Right lobe of liver (tissue), 6 donors: ENCODE results near the gene MIGA1. TPM values are rescaled to one million over a fixed set of nuclear protein-coding genes. Genes with fewer than 3 reads are reported as not detected.

Experiments
- ATAC-seq, 4 donors: fragments of 200-7000 bp; cut with Tn5 transposase; one replicate each; pipeline ENCODE4 v1.9.1; 2020; ENCODE audit warnings: mild to moderate bottlenecking in 4 of 4, moderate library complexity in 4 of 4
- DNase-seq, 3 donors: peaks; one replicate each; pipeline ENCODE4 v3.0.0-alpha.2; 2020
- H3K27ac ChIP-seq, 3 donors: fragments of 200-600 bp; one replicate each; pipeline ENCODE4 v1.8.0; 2022
- H3K27me3 ChIP-seq, 2 donors: fragments of 200-600 bp; one replicate each; pipeline ENCODE4 v1.8.0; 2022
- H3K36me3 ChIP-seq, 4 donors: fragments of 200-600 bp; sonication (generic) in 1 of 4; one replicate each; pipeline versions ENCODE4 v1.5.1 to v1.8.0; 2017 to 2022; ENCODE audit warnings: control low read depth in 1 of 4
- H3K4me1 ChIP-seq, 4 donors: fragments of 200-600 bp; sonication (generic) in 1 of 4; one replicate each; pipeline versions ENCODE4 v1.5.1 to v1.8.0; 2017 to 2022; ENCODE audit warnings: control low read depth in 1 of 4
- H3K4me3 ChIP-seq, 3 donors: fragments of 200-600 bp; one replicate each; pipeline ENCODE4 v1.8.0; 2022
- H3K9me3 ChIP-seq, 4 donors: fragments of 200-600 bp; sonication (generic) in 1 of 4; one replicate each; pipeline versions ENCODE4 v1.5.1 to v1.8.0; 2017 to 2022; ENCODE audit warnings: control low read depth in 1 of 4
- POLR2A ChIP-seq: fragments of 450-650 bp; IDR thresholded peaks from one replicate; pipeline ENCODE4 v1.6.1; 2017; ENCODE audit warnings: antibody characterized with exemption, mild to moderate bottlenecking
- WGBS: methylation state at CpG from one replicate; pipeline ENCODE4 v1.1.6; 2018; ENCODE audit warnings: low coverage, low lambda C conversion rate; ENCODE audit not compliant: insufficient coverage; ENCODE audit errors: missing lambda C conversion rate; 5-methylcytosine and 5-hydroxymethylcytosine counted together
- intact Hi-C, 2 donors: fragments of 100-400 bp; cut with DNase I; formaldehyde crosslinking; loops; one replicate each; pipeline versions ENCODE4 v1.11.2 to v1.14.1; 2022
- total RNA-seq, 6 experiments: library from RNA; depleted of rRNA in 2 of 6; stranded (reverse); fragments of >200 nt in 2 of 6; fragmentation: NEBNext Ultra II Directional in 3 of 6; extraction: Animal tissue kit (Norgen Biotek cat#: 25700) in 3 of 6; gene quantifications; one replicate each; pipeline versions ENCODE4 v1.1.0 to v1.2.4, GENCODE V29; 2016 to 2023
- TF ChIP-seq, protein P1 (sequence below), 4 donors: fragments of 200-600 bp in 3 of 4; fragments of 450-650 bp in 1 of 4; IDR thresholded peaks; one replicate each; pipeline versions ENCODE4 v1.5.1 to v1.8.0; 2016 to 2022; ENCODE audit warnings: antibody characterized with exemption in 4 of 4, mild to moderate bottlenecking in 2 of 4
- donor health status: DM: no; HTN: yes; CAD: no.
- donor health status: DM: no; HTN: no; CAD: no.
- donor health status: DM: no; HTN: no; CAD: no.
- donor health status: DM: no; HTN: yes; CAD: no.
- donor health status: DM: no; HTN: yes; CAD: no.

The MIGA1 gene
- total RNA-seq, 6 experiments from 2014 or later = 7.7 to 12.2 (median 8.8) TPM

DNA sequence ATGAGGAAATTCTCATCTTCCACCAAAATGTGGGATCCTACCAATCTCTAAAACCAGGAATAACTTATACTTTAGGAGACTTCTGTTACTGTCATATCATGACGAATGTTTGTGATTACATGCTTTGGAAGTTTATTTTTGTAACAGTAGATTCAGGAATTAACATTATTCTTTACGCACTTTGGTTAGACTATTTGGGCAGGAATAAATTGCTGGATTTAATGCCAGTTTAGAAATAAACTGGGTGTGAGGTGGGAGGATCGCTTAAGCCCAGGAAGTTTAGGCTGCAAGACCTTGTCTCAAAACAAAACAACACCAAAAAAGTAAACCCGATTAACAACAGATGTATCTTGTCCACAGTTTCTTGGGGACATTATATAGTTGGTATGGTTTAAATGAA lies 52.1 kb downstream of the MIGA1 start:
- Histone ChIP-seq H3K36me3 (peaks cover 0 to 4% (median 0%) of the 10 kb centered on the region in 4 donors), H3K4me3 (no peak overlapping the region), H3K27me3 (no peaks in the 10 kb centered on the region), H3K4me1 (peaks cover 0 to 9% (median 0%) of the 10 kb centered on the region in 4 donors), H3K27ac (no peak overlapping the region), H3K9me3 (no peaks in the 10 kb centered on the region)
- WGBS = 87% methylated on average over 4 of the region's 4 CpGs
- intact Hi-C loops = loop anchor here in 1 of 2 donors (10.0 kb wide), 1 partner anchor 53 kb away; the partner anchor contains the start of gene NEXN
- no peak for TF ChIP-seq POLR2A
- TF ChIP-seq, protein P1, sequence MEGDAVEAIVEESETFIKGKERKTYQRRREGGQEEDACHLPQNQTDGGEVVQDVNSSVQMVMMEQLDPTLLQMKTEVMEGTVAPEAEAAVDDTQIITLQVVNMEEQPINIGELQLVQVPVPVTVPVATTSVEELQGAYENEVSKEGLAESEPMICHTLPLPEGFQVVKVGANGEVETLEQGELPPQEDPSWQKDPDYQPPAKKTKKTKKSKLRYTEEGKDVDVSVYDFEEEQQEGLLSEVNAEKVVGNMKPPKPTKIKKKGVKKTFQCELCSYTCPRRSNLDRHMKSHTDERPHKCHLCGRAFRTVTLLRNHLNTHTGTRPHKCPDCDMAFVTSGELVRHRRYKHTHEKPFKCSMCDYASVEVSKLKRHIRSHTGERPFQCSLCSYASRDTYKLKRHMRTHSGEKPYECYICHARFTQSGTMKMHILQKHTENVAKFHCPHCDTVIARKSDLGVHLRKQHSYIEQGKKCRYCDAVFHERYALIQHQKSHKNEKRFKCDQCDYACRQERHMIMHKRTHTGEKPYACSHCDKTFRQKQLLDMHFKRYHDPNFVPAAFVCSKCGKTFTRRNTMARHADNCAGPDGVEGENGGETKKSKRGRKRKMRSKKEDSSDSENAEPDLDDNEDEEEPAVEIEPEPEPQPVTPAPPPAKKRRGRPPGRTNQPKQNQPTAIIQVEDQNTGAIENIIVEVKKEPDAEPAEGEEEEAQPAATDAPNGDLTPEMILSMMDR (IDR thresholded peaks at IDR 0.05) = no peak
- ATAC-seq (no peak), DNase-seq (no peak)

DNA sequence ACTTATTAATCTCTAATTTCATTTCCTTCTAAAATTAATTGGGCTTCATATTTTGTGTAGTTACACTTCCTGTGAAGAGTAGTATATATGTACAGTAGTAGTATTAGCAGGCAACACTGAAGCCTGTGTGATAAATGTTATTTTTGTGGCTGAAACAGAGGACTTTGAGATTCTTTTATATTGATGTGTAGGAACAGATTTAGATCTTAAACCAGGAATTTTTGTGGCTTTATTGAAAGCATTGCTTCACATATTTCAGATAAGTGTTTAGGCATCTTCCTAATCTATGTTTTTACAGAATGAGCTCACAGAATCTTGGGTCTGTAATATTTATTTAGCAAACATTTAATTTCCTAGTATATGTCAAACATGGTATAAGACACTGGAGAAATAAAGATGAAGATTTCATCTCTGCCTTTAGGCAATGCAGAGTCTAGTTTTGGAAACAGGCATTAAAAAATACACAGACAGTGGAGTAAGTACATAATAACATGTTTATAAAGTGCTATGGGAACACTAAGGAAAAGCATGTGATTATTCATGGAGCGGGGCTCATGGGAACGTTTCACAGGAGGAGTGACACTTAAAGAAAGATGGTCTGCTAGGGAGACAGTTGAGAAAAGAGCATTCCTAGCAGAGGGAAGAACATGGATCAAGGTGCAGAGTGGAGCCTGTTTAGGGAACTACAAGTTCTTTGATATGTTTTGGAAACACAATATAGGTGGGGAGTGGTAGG lies 52.7 kb downstream of the MIGA1 start:
- TF ChIP-seq, protein P1 (IDR thresholded peaks at IDR 0.05) = no peak
- no peak for TF ChIP-seq POLR2A
- Histone ChIP-seq H3K4me3 (no peak overlapping the region), H3K9me3 (no peaks in the 10 kb centered on the region), H3K27me3 (no peaks in the 10 kb centered on the region), H3K27ac (no peak overlapping the region), H3K4me1 (peaks cover 0 to 9% (median 0%) of the 10 kb centered on the region in 4 donors), H3K36me3 (peaks cover 0 to 4% (median 0%) of the 10 kb centered on the region in 4 donors)
- 62% methylated on average over 2 of the region's 2 CpGs for WGBS
- intact Hi-C loops = loop anchor here in 1 of 2 donors (10.0 kb wide), 1 partner anchor 53 kb away; the partner anchor contains the start of gene NEXN
- ATAC-seq = no peak
- DNase-seq = no peak

- H3K9me3 ChIP-seq = no peaks in the 10 kb centered on the region
- TF ChIP-seq, protein P1 (IDR thresholded peaks at IDR 0.05) = no peak
- TF ChIP-seq POLR2A = no peak
- H3K27me3 ChIP-seq = no peaks in the 10 kb centered on the region
- DNase-seq = no peak
- no peak overlapping the region for H3K27ac ChIP-seq
- intact Hi-C loops = loop anchor here in 1 of 2 donors (10.0 kb wide), 1 partner anchor 52 kb away; the partner anchor contains the start of gene NEXN
- peaks cover 0 to 9% (median 0%) of the 10 kb centered on the region in 4 donors for H3K4me1 ChIP-seq
- no peaks in the 10 kb centered on the region for H3K36me3 ChIP-seq
- peak; percentile 33 to 57 (median 46) for ATAC-seq
- H3K4me3 ChIP-seq = no peak overlapping the region
Observed at GRCh38 chr1:77832901-77833300, 53.5 kb downstream of the MIGA1 start.

- ATAC-seq (no peak), DNase-seq (no peak)
- 84% methylated on average over 3 of the region's 3 CpGs for WGBS
- Histone ChIP-seq H3K4me3 (no peak overlapping the region), H3K9me3 (no peaks in the 10 kb centered on the region), H3K27ac (peak overlapping the region in 1 of 3 donors; percentile 30), H3K36me3 (no peaks in the 10 kb centered on the region), H3K4me1 (peaks cover 0 to 9% (median 0%) of the 10 kb centered on the region in 4 donors), H3K27me3 (no peaks in the 10 kb centered on the region)
- intact Hi-C loops = loop anchor here in 1 of 2 donors (10.0 kb wide), 1 partner anchor 51 kb away; the partner anchor contains the start of gene NEXN
- TF ChIP-seq, protein P1 (IDR thresholded peaks at IDR 0.05) = no peak
- no peak for TF ChIP-seq POLR2A
Observed at GRCh38 chr1:77833521-77834100, 54.2 kb downstream of the MIGA1 start.
